Lower leg skin (tissue), 4 donors: ENCODE data around the gene TMPRSS11D. TPM values are rescaled to one million over a fixed set of nuclear protein-coding genes. Genes with fewer than 3 reads are reported as not detected.

Experiments
- DNase-seq, 2 donors: peaks; one replicate each; pipeline ENCODE4 v3.0.0-alpha.2; 2019; ENCODE audit warnings: low spot score in 2 of 2
- H3K4me3 ChIP-seq: fragments of 200-600 bp; sonication (generic); 2 replicates; pipeline ENCODE4 v1.5.1; 2017; ENCODE audit warnings: mild to moderate bottlenecking, low read depth; ENCODE audit not compliant: poor library complexity, severe bottlenecking
- POLR2A ChIP-seq, 2 donors: fragments of 450-650 bp; IDR thresholded peaks; one replicate each; pipeline ENCODE4 v1.6.1; 2016 to 2017; ENCODE audit warnings: antibody characterized with exemption in 2 of 2, mild to moderate bottlenecking in 1 of 2, moderate library complexity in 1 of 2
- WGBS, 2 donors: methylation state at CpG; one replicate each; pipeline ENCODE4 v1.1.5; 2018; 5-methylcytosine and 5-hydroxymethylcytosine counted together
- intact Hi-C: fragments of 100-400 bp; cut with DNase I; formaldehyde crosslinking; loops from one replicate; pipeline ENCODE4 v1.15.0; 2023; ENCODE audit warnings: low total_unique reads
- total RNA-seq, 4 donors: library from RNA; depleted of rRNA; stranded (reverse); fragments of >200 nt; gene quantifications; one replicate each; pipeline ENCODE4 v1.1.0, GENCODE V29; 2016
- TF ChIP-seq, protein P1 (sequence below), 3 donors: fragments of 450-650 bp; IDR thresholded peaks; one replicate each; pipeline ENCODE4 v1.5.1; 2016; ENCODE audit warnings: antibody characterized with exemption in 3 of 3, mild to moderate bottlenecking in 3 of 3, moderate library complexity in 2 of 3

TMPRSS11D gene, protein sequence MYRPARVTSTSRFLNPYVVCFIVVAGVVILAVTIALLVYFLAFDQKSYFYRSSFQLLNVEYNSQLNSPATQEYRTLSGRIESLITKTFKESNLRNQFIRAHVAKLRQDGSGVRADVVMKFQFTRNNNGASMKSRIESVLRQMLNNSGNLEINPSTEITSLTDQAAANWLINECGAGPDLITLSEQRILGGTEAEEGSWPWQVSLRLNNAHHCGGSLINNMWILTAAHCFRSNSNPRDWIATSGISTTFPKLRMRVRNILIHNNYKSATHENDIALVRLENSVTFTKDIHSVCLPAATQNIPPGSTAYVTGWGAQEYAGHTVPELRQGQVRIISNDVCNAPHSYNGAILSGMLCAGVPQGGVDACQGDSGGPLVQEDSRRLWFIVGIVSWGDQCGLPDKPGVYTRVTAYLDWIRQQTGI
- under 1 TPM in 2 of 4 donors, not detected in 2; 0.13 to 0.30 TPM for total RNA-seq

DNA sequence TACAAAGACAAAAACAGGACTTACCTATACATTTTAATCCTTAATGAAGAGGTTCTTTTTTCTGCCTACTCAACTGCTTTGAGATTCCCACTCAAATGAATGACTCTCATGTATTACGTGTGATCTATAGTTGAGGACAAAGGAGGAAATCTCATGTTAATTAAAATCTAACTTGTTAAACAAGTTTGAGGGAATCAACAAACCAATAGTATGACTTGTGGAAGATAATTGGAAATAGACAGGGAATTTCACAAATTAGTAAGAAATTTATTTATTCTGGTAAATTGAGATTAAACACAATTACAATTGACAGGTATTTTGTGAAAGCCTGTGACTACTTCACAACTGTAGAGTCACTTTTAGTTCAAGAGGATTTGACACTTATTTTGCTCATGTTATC, at the start of gene TMPRSS11D:
TMPRSS11D (minus strand) TSS at position 101 of the 400 bp plus-strand sequence; CDS start at position 32, 69 bp downstream.
- 55% methylated on average over 1 of the region's 1 CpG for WGBS, 2 donors
- H3K4me3 ChIP-seq: no peak within 1 kb of the TSS

DNA sequence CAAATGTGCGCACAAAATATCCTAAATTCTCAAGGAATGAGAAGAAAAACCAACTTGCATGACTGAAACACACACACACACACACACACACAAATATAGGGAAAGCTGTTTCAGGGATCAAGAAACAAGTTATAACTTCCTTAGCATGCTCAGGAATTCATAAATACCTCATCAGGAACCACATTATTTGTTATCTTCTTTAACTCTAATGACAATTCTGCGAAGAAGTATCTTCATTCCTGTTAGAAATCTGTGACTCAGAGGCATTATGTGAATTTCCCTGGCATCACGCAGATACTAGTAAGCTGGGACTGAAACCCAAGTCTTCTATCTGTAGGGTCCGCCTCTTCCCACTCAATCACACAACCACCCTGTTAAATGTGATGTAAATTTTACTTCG, 49.2 kb upstream of the TMPRSS11D start:
- WGBS, 2 donors: 88 to 90% methylated on average over 5 of the region's 5 CpGs
- DNase-seq: no peak
- TF ChIP-seq POLR2A (IDR thresholded peaks at IDR 0.05): no peak
- TF ChIP-seq, protein P1, sequence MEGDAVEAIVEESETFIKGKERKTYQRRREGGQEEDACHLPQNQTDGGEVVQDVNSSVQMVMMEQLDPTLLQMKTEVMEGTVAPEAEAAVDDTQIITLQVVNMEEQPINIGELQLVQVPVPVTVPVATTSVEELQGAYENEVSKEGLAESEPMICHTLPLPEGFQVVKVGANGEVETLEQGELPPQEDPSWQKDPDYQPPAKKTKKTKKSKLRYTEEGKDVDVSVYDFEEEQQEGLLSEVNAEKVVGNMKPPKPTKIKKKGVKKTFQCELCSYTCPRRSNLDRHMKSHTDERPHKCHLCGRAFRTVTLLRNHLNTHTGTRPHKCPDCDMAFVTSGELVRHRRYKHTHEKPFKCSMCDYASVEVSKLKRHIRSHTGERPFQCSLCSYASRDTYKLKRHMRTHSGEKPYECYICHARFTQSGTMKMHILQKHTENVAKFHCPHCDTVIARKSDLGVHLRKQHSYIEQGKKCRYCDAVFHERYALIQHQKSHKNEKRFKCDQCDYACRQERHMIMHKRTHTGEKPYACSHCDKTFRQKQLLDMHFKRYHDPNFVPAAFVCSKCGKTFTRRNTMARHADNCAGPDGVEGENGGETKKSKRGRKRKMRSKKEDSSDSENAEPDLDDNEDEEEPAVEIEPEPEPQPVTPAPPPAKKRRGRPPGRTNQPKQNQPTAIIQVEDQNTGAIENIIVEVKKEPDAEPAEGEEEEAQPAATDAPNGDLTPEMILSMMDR (IDR thresholded peaks at IDR 0.05): no peak
- intact Hi-C loops: no loop called here
- no peak overlapping the region for H3K4me3 ChIP-seq

More for the DNA sequence above, at the start of gene TMPRSS11D:
- intact Hi-C loops: loop anchor here (5.0 kb wide), 1 partner anchor 1262 kb away; no protein-coding TSS in a partner anchor
- no peak for TF ChIP-seq POLR2A (IDR thresholded peaks at IDR 0.05)
- TF ChIP-seq, protein P1 (IDR thresholded peaks at IDR 0.05): no peak
- no peak for DNase-seq

DNA sequence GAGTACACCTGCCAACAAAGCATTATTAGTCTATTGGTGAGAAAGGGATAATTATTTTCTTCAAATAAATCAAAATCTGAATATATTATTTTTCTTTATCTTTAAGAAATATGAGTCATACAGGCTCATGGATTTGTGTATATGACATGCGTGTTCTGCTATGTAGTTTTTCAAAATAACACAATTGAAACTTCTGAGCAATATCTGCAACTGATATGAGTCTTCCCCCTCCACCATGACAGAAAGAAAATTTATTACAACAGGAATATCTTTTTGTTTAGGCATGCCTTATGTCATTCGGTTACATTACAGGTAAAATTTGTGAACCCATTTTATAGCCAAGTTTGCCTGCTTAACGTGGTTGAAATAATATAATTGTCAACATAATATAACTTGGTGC, 47.5 kb upstream of the TMPRSS11D start:
- 49 to 70% methylated on average over 3 of the region's 3 CpGs for WGBS, 2 donors
- intact Hi-C loops: no loop called here
- TF ChIP-seq POLR2A (IDR thresholded peaks at IDR 0.05): no peak
- TF ChIP-seq, protein P1 (IDR thresholded peaks at IDR 0.05): no peak
- no peak for DNase-seq
- H3K4me3 ChIP-seq: no peak overlapping the region

DNA sequence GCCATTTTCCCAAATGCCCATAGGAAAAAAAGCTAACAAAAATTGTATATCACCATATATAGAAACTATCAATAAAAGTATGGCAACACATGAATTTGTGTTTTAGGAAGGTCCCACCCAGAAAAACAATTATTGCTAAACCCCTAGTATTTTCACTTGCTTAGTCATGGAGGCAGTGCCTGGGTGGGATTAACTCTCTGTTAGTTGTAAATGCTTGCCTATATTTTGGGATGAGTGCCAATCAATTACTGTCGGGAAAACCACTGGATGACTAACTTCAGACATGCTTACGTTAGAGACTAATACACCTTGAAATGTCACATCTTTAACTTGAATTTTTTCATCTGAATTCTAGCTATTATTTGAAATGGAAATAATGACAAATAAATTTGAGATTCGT, 45.6 kb upstream of the TMPRSS11D start:
- no peak overlapping the region for H3K4me3 ChIP-seq
- TF ChIP-seq, protein P1 (IDR thresholded peaks at IDR 0.05): no peak
- no peak for TF ChIP-seq POLR2A (IDR thresholded peaks at IDR 0.05)
- intact Hi-C loops: no loop called here
- 54% methylated on average over 3 of the region's 3 CpGs for WGBS, 2 donors
- no peak for DNase-seq

DNA sequence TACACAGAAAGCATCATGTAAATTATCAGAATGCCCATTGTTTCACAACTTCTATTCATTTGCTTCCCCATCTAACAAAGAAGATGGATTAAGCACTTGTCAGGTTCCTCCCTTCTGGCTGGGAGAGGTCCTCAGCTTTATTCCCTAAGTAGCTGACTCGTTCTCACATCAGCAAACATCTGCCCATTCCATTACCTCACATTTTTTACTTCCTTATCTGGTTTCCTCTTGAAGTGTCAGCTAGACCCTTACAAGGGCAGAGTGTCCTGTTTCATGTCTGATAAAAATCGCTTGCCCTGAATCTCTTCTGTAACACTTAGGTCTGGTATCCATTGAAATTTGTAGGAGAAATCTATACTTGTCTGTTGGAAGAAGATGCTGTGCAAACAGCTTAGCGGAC, 44.7 kb upstream of the TMPRSS11D start:
- intact Hi-C loops: no loop called here

More for the DNA sequence above, 44.7 kb upstream of the TMPRSS11D start:
- TF ChIP-seq, protein P1 (IDR thresholded peaks at IDR 0.05): no peak
- no peak for TF ChIP-seq POLR2A (IDR thresholded peaks at IDR 0.05)
- WGBS, 2 donors: 54 to 61% methylated on average over 3 of the region's 3 CpGs
- H3K4me3 ChIP-seq: no peak overlapping the region
- no peak for DNase-seq
